HepG2 (cell line): ENCODE measurements around the gene ZNF394. TPM values are rescaled to one million over a fixed set of nuclear protein-coding genes. Genes with fewer than 3 reads are reported as not detected.
A peak's percentile ranks its signal among the peaks of the same experiment; 100 is the strongest.

Source experiments
- FOSL2 ChIP-seq: sonication (generic); formaldehyde crosslinking; IDR thresholded peaks from 2 replicates; pipeline ENCODE4 v1.4.0; 2020; ENCODE audit warnings: missing genetic modification reagents
- FOXP1 ChIP-seq, 2 experiments: fragments of 450-650 bp in 1 of 2; IDR thresholded peaks; 2 replicates each; pipeline ENCODE4 v1.6.1; 2017 to 2018; ENCODE audit warnings: antibody characterized with exemption in 1 of 2
- HNF4G ChIP-seq, 2 experiments: sonication (generic) in 1 of 2; formaldehyde crosslinking in 1 of 2; IDR thresholded peaks; 2 replicates each; pipeline versions ENCODE4 v1.4.0 to v1.6.1; 2011 to 2020; ENCODE audit warnings: borderline replicate concordance in 2 of 2, low read depth in 2 of 2, mild to moderate bottlenecking in 2 of 2, low read length in 1 of 2, missing genetic modification reagents in 1 of 2, moderate library complexity in 1 of 2
- MAFG ChIP-seq: sonication (generic); formaldehyde crosslinking; IDR thresholded peaks from 2 replicates; pipeline ENCODE4 v1.5.1; 2020; ENCODE audit warnings: mild to moderate bottlenecking, missing genetic modification reagents
- NAIF1 ChIP-seq: sonication (generic); formaldehyde crosslinking; IDR thresholded peaks from 2 replicates; pipeline ENCODE4 v1.5.0; 2020; ENCODE audit warnings: mild to moderate bottlenecking, missing genetic modification reagents, borderline replicate concordance
- PHF21A ChIP-seq: sonication (generic); formaldehyde crosslinking; IDR thresholded peaks from 2 replicates; pipeline ENCODE4 v1.5.0; 2020; ENCODE audit warnings: mild to moderate bottlenecking, missing genetic modification reagents
- SALL1 ChIP-seq: sonication (generic); formaldehyde crosslinking; IDR thresholded peaks from 2 replicates; pipeline ENCODE4 v1.8.0; 2022; ENCODE audit warnings: mild to moderate bottlenecking, missing genetic modification reagents
- SRF ChIP-seq: IDR thresholded peaks from 2 replicates; pipeline ENCODE4 v1.6.1; 2011; ENCODE audit warnings: mild to moderate bottlenecking, low read depth, low read length, moderate library complexity
- SRSF9 ChIP-seq: fragments of 200-400 bp; formaldehyde crosslinking; IDR thresholded peaks from 2 replicates; pipeline ENCODE4 v1.6.1; 2018; ENCODE audit warnings: borderline replicate concordance, mild to moderate bottlenecking, low read depth, low read length; ENCODE audit not compliant: insufficient read depth, poor library complexity, severe bottlenecking
- TBX3 ChIP-seq: fragments of 450-650 bp; IDR thresholded peaks from 2 replicates; pipeline ENCODE4 v1.6.1; 2017; ENCODE audit warnings: antibody characterized with exemption, mild to moderate bottlenecking, inconsistent platforms, borderline replicate concordance
- ZC3H13 ChIP-seq: sonication (generic); formaldehyde crosslinking; IDR thresholded peaks from 2 replicates; pipeline ENCODE4 v1.8.1; 2023; ENCODE audit warnings: mild to moderate bottlenecking, missing genetic modification reagents, moderate library complexity
- ZFY ChIP-seq: sonication (generic); formaldehyde crosslinking; IDR thresholded peaks from 2 replicates; pipeline ENCODE4 v1.4.0; 2020; ENCODE audit warnings: missing genetic modification reagents
- ZNF335 ChIP-seq: sonication (generic); formaldehyde crosslinking; IDR thresholded peaks from 2 replicates; pipeline ENCODE4 v1.4.0; 2020; ENCODE audit warnings: missing genetic modification reagents
- ZNF614 ChIP-seq: IDR thresholded peaks from 2 replicates; pipeline ENCODE4 v1.6.1; 2018; ENCODE audit warnings: missing biosample characterization, missing genetic modification reagents, inconsistent platforms, borderline replicate concordance
- ZNF713 ChIP-seq: sonication (generic); formaldehyde crosslinking; IDR thresholded peaks from 2 replicates; pipeline ENCODE4 v1.4.0; 2020; ENCODE audit warnings: mild to moderate bottlenecking, missing genetic modification reagents
- ZNF747 ChIP-seq: sonication (generic); formaldehyde crosslinking; IDR thresholded peaks from 2 replicates; pipeline ENCODE4 v1.8.1; 2023; ENCODE audit warnings: missing genetic modification reagents, mild to moderate bottlenecking, borderline replicate concordance
- ZNF749 ChIP-seq: sonication (generic); formaldehyde crosslinking; IDR thresholded peaks from 2 replicates; pipeline ENCODE4 v1.8.0; 2022; ENCODE audit warnings: mild to moderate bottlenecking, missing genetic modification reagents, moderate library complexity, borderline replicate concordance
- ZNF75D ChIP-seq: sonication (generic); formaldehyde crosslinking; IDR thresholded peaks from 2 replicates; pipeline ENCODE4 v1.8.1; 2023; ENCODE audit warnings: missing genetic modification reagents, mild to moderate bottlenecking, borderline replicate concordance
- polyA plus RNA-seq, 8 experiments: library from polyadenylated mRNA; depleted of rRNA in 3 of 8; stranded (reverse) in 7 of 8; unstranded in 1 of 8; fragments of >200 nt; fragmentation: Illumina TruSeq in 4 of 8; extraction: Trizol in 4 of 8; gene quantifications; 2 replicates each; pipeline versions ENCODE4 v1.2.1 to v1.2.3, GENCODE V29; 2011 to 2016; ENCODE audit warnings: low read depth in 4 of 8, missing spikeins in 1 of 8, mixed read lengths in 1 of 8; ENCODE audit not compliant: insufficient read depth in 1 of 8
- total RNA-seq, 5 experiments: library from RNA; depleted of rRNA; stranded (reverse); fragments of >200 nt; fragmentation: Illumina TruSeq; extraction: Trizol; gene quantifications; 2 replicates each; pipeline ENCODE4 v1.2.3, GENCODE V29; 2016; ENCODE audit warnings: low read depth in 1 of 5
- TF ChIP-seq, protein P1 (sequence below): sonication (generic); formaldehyde crosslinking; conservative IDR thresholded peaks from 2 replicates; pipeline ENCODE4 v1.8.0; 2022; ENCODE audit warnings: low read depth, missing genetic modification reagents
- TF ChIP-seq, protein P2 (sequence below): IDR thresholded peaks from 2 replicates; pipeline ENCODE4 v1.6.1; 2012; ENCODE audit warnings: low read length, improper control_type of control experiment
- TF ChIP-seq, protein P3 (sequence below): sonication (generic); formaldehyde crosslinking; IDR thresholded peaks from 2 replicates; pipeline ENCODE4 v1.4.0; 2020; ENCODE audit warnings: missing genetic modification reagents

The ZNF394 gene
- total and polyA plus RNA-seq, 2 of the 13 experiments (the other 11 are each of a cell fraction or from before 2014, with no cell fraction given): 7.8 to 19.6 TPM

DNA sequence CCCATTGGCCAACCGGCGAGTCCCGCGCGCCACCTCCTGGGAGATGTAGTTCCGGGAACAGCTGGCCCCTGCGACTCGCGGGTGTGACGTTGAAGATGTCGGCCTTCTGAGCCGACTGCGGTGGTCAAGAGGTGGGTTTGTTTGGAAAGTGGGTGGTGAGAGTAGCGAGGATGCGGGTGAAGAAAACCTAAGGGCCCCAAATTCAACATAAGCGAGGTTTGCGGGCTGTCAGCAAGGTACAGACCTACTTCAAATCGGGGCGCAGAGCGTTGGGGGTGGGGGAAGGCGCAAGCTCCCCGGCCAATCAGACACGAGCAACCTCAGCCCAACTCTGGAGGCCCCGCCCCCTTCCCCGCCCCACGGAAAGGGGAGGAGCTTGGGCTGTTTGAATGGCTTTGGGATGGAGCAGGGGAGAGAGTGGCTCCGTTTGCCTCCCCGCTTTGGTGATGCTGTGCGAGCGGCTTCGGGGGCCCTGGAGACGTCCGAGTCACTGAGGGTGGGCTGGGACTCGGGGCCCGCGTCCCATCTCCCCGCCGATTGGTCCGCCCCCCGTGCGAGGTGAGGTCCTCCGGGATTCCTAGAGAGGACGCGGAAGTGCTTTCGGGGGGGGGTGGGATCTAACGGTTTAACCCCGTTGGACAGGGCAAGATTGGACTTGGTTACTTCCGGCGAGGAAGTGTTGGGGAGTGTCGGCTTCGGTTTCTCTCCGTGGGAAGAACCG is 4.7 kb upstream of the ZNF394 start, which contains the start of gene ZKSCAN5 (continued):
- TF ChIP-seq, protein P1, sequence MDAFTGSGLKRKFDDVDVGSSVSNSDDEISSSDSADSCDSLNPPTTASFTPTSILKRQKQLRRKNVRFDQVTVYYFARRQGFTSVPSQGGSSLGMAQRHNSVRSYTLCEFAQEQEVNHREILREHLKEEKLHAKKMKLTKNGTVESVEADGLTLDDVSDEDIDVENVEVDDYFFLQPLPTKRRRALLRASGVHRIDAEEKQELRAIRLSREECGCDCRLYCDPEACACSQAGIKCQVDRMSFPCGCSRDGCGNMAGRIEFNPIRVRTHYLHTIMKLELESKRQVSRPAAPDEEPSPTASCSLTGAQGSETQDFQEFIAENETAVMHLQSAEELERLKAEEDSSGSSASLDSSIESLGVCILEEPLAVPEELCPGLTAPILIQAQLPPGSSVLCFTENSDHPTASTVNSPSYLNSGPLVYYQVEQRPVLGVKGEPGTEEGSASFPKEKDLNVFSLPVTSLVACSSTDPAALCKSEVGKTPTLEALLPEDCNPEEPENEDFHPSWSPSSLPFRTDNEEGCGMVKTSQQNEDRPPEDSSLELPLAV (CRISPR knock-in tag): no peak
- TF ChIP-seq, protein P2, sequence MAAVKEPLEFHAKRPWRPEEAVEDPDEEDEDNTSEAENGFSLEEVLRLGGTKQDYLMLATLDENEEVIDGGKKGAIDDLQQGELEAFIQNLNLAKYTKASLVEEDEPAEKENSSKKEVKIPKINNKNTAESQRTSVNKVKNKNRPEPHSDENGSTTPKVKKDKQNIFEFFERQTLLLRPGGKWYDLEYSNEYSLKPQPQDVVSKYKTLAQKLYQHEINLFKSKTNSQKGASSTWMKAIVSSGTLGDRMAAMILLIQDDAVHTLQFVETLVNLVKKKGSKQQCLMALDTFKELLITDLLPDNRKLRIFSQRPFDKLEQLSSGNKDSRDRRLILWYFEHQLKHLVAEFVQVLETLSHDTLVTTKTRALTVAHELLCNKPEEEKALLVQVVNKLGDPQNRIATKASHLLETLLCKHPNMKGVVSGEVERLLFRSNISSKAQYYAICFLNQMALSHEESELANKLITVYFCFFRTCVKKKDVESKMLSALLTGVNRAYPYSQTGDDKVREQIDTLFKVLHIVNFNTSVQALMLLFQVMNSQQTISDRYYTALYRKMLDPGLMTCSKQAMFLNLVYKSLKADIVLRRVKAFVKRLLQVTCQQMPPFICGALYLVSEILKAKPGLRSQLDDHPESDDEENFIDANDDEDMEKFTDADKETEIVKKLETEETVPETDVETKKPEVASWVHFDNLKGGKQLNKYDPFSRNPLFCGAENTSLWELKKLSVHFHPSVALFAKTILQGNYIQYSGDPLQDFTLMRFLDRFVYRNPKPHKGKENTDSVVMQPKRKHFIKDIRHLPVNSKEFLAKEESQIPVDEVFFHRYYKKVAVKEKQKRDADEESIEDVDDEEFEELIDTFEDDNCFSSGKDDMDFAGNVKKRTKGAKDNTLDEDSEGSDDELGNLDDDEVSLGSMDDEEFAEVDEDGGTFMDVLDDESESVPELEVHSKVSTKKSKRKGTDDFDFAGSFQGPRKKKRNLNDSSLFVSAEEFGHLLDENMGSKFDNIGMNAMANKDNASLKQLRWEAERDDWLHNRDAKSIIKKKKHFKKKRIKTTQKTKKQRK: no peak
- TF ChIP-seq ZNF75D (CRISPR knock-in tag): no peak
- TF ChIP-seq HNF4G (IDR thresholded peaks at IDR 0.05; ENCODE audit: borderline replicate concordance, low read depth, low read length): no peak; the same call in 1 of the 2 replicates
- no peak for TF ChIP-seq HNF4G (CRISPR knock-in tag; IDR thresholded peaks at IDR 0.05; ENCODE audit: borderline replicate concordance, low read depth)
- TF ChIP-seq TBX3: no peak; the same call in 1 of the 2 replicates
- TF ChIP-seq ZFY (CRISPR knock-in tag): peak; percentile 80
- no peak for TF ChIP-seq SRF
- 0 out of 2 replicates have a peak, but pooled peaks have one; percentile 30 for TF ChIP-seq ZNF335 (CRISPR knock-in tag)
- TF ChIP-seq NAIF1 (CRISPR knock-in tag): peak; percentile 49; the same call in 1 of the 2 replicates
- no peak for TF ChIP-seq ZNF749 (CRISPR knock-in tag)
- TF ChIP-seq SALL1: peak; percentile 59
- no peak for TF ChIP-seq ZNF713 (CRISPR knock-in tag)
- TF ChIP-seq ZNF747 (CRISPR knock-in tag): peak; percentile 69; the same call in 1 of the 2 replicates
- no peak; the same call in 1 of the 2 replicates for TF ChIP-seq ZC3H13 (CRISPR knock-in tag)
- TF ChIP-seq FOSL2 (CRISPR knock-in tag): no peak
- TF ChIP-seq PHF21A (CRISPR knock-in tag): no peak
- no peak for TF ChIP-seq SRSF9
- TF ChIP-seq ZNF614: no peak
- no peak for TF ChIP-seq FOXP1 (IDR thresholded peaks at IDR 0.05)
- TF ChIP-seq FOXP1 (CRISPR knock-in tag; IDR thresholded peaks at IDR 0.05): 0 out of 2 replicates have a peak, but pooled peaks have one; percentile 6
- TF ChIP-seq, protein P3, sequence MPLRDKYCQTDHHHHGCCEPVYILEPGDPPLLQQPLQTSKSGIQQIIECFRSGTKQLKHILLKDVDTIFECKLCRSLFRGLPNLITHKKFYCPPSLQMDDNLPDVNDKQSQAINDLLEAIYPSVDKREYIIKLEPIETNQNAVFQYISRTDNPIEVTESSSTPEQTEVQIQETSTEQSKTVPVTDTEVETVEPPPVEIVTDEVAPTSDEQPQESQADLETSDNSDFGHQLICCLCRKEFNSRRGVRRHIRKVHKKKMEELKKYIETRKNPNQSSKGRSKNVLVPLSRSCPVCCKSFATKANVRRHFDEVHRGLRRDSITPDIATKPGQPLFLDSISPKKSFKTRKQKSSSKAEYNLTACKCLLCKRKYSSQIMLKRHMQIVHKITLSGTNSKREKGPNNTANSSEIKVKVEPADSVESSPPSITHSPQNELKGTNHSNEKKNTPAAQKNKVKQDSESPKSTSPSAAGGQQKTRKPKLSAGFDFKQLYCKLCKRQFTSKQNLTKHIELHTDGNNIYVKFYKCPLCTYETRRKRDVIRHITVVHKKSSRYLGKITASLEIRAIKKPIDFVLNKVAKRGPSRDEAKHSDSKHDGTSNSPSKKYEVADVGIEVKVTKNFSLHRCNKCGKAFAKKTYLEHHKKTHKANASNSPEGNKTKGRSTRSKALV: no peak
- TF ChIP-seq MAFG (CRISPR knock-in tag): no peak
